HepG2 (cell line): Measurements from ENCODE around the gene ELOVL2. TPM values are rescaled to one million over a fixed set of nuclear protein-coding genes. Genes with fewer than 3 reads are reported as not detected.

ENCODE experiments used
- ATAC-seq: fragments of 200-7000 bp; cut with Tn5 transposase; 3 replicates; pipeline ENCODE4 v1.9.1; 2020; ENCODE audit warnings: mild to moderate bottlenecking, moderate library complexity
- BruUV-seq: library from RNA; stranded (reverse); fragments of 400-500 nt; replicated peaks from 2 replicates; lab custom pipeline; 2021; lab: Mats Ljungman, UMichigan
- CTCF ChIA-PET: fragments of 300-600 bp; formaldehyde crosslinking; extraction: SDS; loops from one replicate; lab custom pipeline; 2021; ENCODE audit warnings: low total read pairs, inconsistent platforms, low intra/inter-chr PET ratio; lab: Yijun Ruan, JAX
- POLR2A ChIA-PET: fragments of 350-600 bp; sonication (Branson Sonifier 250); formaldehyde crosslinking; loops from one replicate; lab custom pipeline; 2020; ENCODE audit warnings: antibody characterized with exemption, inconsistent platforms; lab: Yijun Ruan, JAX
- DNase-seq: peaks from one replicate; pipeline ENCODE4 v3.0.0-alpha.2; 2015; ENCODE audit warnings: low spot score
- FAIRE-seq: peaks from 3 replicates; lab custom pipeline; 2011; peaks lifted over from hg19 to GRCh38; lab: Jason Lieb, UNC
- H2AFZ ChIP-seq: one replicate; pipeline ENCODE4 v1.6.1; 2011; ENCODE audit warnings: low read length, inconsistent platforms
- H3K27ac ChIP-seq: fragments of 300-600 bp; 3 replicates; pipeline ENCODE4 v1.8.0; 2011; ENCODE audit warnings: mixed run types, mild to moderate bottlenecking, mixed read lengths, low read length, inconsistent platforms; ENCODE audit not compliant: insufficient read depth; ENCODE audit errors: extremely low read length
- H3K27me3 ChIP-seq, 2 experiments: fragments of 200-600 bp in 1 of 2; 2 replicates in 1 of 2; 3 replicates in 1 of 2; pipeline versions ENCODE4 v1.6.0 to v1.8.0; 2011; ENCODE audit warnings: low read length in 2 of 2, mild to moderate bottlenecking in 2 of 2, moderate library complexity in 2 of 2, inconsistent platforms in 1 of 2; ENCODE audit not compliant: insufficient read depth in 2 of 2, control insufficient read depth in 1 of 2
- H3K36me3 ChIP-seq, 2 experiments: fragments of 200-600 bp in 1 of 2; replicated peaks in 1 of 2; 2 replicates in 1 of 2; 3 replicates in 1 of 2; pipeline versions ENCODE4 v1.5.1 to v1.8.0; 2011; ENCODE audit warnings: low read length in 2 of 2, inconsistent platforms in 1 of 2; ENCODE audit not compliant: insufficient read depth in 2 of 2, control insufficient read depth in 1 of 2
- H3K4me1 ChIP-seq: 2 replicates; pipeline ENCODE4 v1.5.1; 2012; ENCODE audit warnings: low read length, inconsistent platforms; ENCODE audit not compliant: insufficient read depth
- H3K4me2 ChIP-seq: 2 replicates; pipeline ENCODE4 v1.6.0; 2011; ENCODE audit warnings: low read depth, low read length, inconsistent platforms
- H3K4me3 ChIP-seq, 3 experiments: fragments of 200-600 bp in 1 of 3; sonication (generic), shearing (Covaris generic) in 1 of 3; replicated peaks in 1 of 3; 2 replicates each; pipeline ENCODE4 v1.5.1; 2011 to 2016; ENCODE audit warnings: low read length in 3 of 3, inconsistent platforms in 2 of 3, low read depth in 2 of 3, mild to moderate bottlenecking in 2 of 3, control low read depth in 1 of 3, mixed read lengths in 1 of 3; ENCODE audit not compliant: insufficient read depth in 1 of 3
- H3K79me2 ChIP-seq: one replicate; pipeline ENCODE4 v1.6.1; 2011; ENCODE audit warnings: low read length, inconsistent platforms; ENCODE audit not compliant: insufficient read depth
- H3K9ac ChIP-seq: 2 replicates; pipeline ENCODE4 v1.6.0; 2011; ENCODE audit warnings: mild to moderate bottlenecking, low read depth, low read length, inconsistent platforms; ENCODE audit not compliant: insufficient read depth
- H3K9me3 ChIP-seq: 2 replicates; pipeline ENCODE4 v1.5.1; 2012; ENCODE audit warnings: mild to moderate bottlenecking, low read length
- H4K20me1 ChIP-seq: 2 replicates; pipeline ENCODE4 v1.6.0; 2011; ENCODE audit warnings: inconsistent platforms, mild to moderate bottlenecking, low read length, moderate library complexity; ENCODE audit not compliant: insufficient read depth
- ATF4 ChIP-seq, 2 experiments: fragments of 450-650 bp in 1 of 2; sonication (generic) in 1 of 2; formaldehyde crosslinking; IDR thresholded peaks; 2 replicates each; pipeline versions ENCODE4 v1.5.0 to v1.8.0; 2020 to 2022; ENCODE audit warnings: mild to moderate bottlenecking in 1 of 2, missing genetic modification reagents in 1 of 2
- GRHL1 ChIP-seq: sonication (generic); formaldehyde crosslinking; conservative IDR thresholded peaks from 2 replicates; pipeline ENCODE4 v1.8.0; 2022; ENCODE audit warnings: missing genetic modification reagents
- KDM1A ChIP-seq: IDR thresholded peaks from 2 replicates; pipeline ENCODE4 v1.6.1; 2016; ENCODE audit warnings: missing compliant biosample characterization
- NR2F6 ChIP-seq, 2 experiments: IDR thresholded peaks; 2 replicates each; pipeline ENCODE4 v1.6.1; 2016; ENCODE audit warnings: antibody characterized with exemption in 1 of 2, mild to moderate bottlenecking in 1 of 2
- RBM22 ChIP-seq: fragments of 200-400 bp; formaldehyde crosslinking; optimal IDR thresholded peaks from 2 replicates; pipeline ENCODE3; 2017; ENCODE audit warnings: mild to moderate bottlenecking, low read length, moderate library complexity
- ZNF124 ChIP-seq: sonication (generic); formaldehyde crosslinking; IDR thresholded peaks from 2 replicates; pipeline ENCODE4 v1.4.0; 2020; ENCODE audit warnings: missing genetic modification reagents
- ZNF501 ChIP-seq: sonication (generic); formaldehyde crosslinking; IDR thresholded peaks from 2 replicates; pipeline ENCODE4 v1.5.1; 2020; ENCODE audit warnings: mild to moderate bottlenecking, moderate library complexity, missing genetic modification reagents
- ZNF619 ChIP-seq: sonication (generic); formaldehyde crosslinking; IDR thresholded peaks from 2 replicates; pipeline ENCODE4 v1.4.0; 2020; ENCODE audit warnings: mild to moderate bottlenecking, missing genetic modification reagents
- ZNF629 ChIP-seq: sonication (generic); formaldehyde crosslinking; conservative IDR thresholded peaks from 2 replicates; pipeline ENCODE4 v1.5.0; 2020; ENCODE audit warnings: missing genetic modification reagents
- ZNF737 ChIP-seq: sonication (generic); formaldehyde crosslinking; IDR thresholded peaks from 2 replicates; pipeline ENCODE4 v1.5.0; 2020; ENCODE audit warnings: missing genetic modification reagents, mild to moderate bottlenecking, borderline replicate concordance
- WGBS: methylation state at CpG from one replicate; pipeline ENCODE4 v1.1.6; 2017; ENCODE audit warnings: low lambda C conversion rate; 5-methylcytosine and 5-hydroxymethylcytosine counted together
- in situ Hi-C: cut with HindIII; loops from 2 replicates; pipeline ENCODE4 v1.10.0; 2017; ENCODE audit warnings: low pct_unique_long_range_greater_than_20kb; ENCODE audit not compliant: extremely low pct_ligation_motif_present
- intact Hi-C: fragments of 100-400 bp; cut with micrococcal nuclease; formaldehyde crosslinking; loops from one replicate; pipeline ENCODE4 v1.10.0; 2022; ENCODE audit not compliant: unreplicated experiment
- polyA plus RNA-seq, 8 experiments: library from polyadenylated mRNA; depleted of rRNA in 3 of 8; stranded (reverse) in 7 of 8; unstranded in 1 of 8; fragments of >200 nt; fragmentation: Illumina TruSeq in 4 of 8; extraction: Trizol in 4 of 8; gene quantifications; 2 replicates each; pipeline versions ENCODE4 v1.2.1 to v1.2.3, GENCODE V29; 2011 to 2016; ENCODE audit warnings: low read depth in 4 of 8, missing spikeins in 1 of 8, mixed read lengths in 1 of 8; ENCODE audit not compliant: insufficient read depth in 1 of 8
- total RNA-seq, 5 experiments: library from RNA; depleted of rRNA; stranded (reverse); fragments of >200 nt; fragmentation: Illumina TruSeq; extraction: Trizol; gene quantifications; 2 replicates each; pipeline ENCODE4 v1.2.3, GENCODE V29; 2016; ENCODE audit warnings: low read depth in 1 of 5
- TF ChIP-seq, protein P1 (sequence below): sonication (generic); formaldehyde crosslinking; IDR thresholded peaks from 2 replicates; pipeline ENCODE4 v1.5.0; 2020; ENCODE audit warnings: missing genetic modification reagents

ELOVL2 gene
- total and polyA plus RNA-seq, 2 of the 13 experiments (the other 11 are each of a cell fraction or from before 2014, with no cell fraction given): 43.6 to 65.4 TPM

DNA sequence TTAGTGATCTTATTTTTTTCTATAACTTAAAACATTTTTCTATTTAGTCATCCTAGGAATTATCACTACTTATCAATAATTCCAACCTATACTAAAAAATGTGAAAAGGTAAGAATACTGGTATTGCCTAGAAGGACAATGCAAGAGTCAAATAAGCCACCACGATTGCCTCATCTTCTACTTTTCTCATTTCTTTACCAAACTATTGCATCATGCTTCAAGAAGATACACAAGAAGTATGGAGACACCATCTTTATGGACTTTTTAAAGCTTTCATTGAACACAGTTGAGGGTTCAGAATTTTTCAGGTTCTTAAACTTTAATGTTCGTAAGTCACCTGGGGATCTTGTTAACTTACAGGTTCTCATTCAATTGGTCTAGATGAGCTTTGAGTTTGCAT lies 25.9 kb downstream of the ELOVL2 start (continued):
- TF ChIP-seq ZNF619 (CRISPR knock-in tag) (no peak), ZNF124 (CRISPR knock-in tag) (no peak), NR2F6 (IDR thresholded peaks at IDR 0.05) (peak; percentile 23; the same call in 1 of the 2 replicates), NR2F6 (CRISPR knock-in tag; IDR thresholded peaks at IDR 0.05) (0 out of 2 replicates have a peak, but pooled peaks have one; percentile 17), ATF4 (CRISPR knock-in tag; IDR thresholded peaks at IDR 0.05) (peak; percentile 83 to 92), GRHL1 (CRISPR knock-in tag) (no peak), RBM22 (no peak), ZNF501 (CRISPR knock-in tag) (no peak)
- TF ChIP-seq, protein P1, sequence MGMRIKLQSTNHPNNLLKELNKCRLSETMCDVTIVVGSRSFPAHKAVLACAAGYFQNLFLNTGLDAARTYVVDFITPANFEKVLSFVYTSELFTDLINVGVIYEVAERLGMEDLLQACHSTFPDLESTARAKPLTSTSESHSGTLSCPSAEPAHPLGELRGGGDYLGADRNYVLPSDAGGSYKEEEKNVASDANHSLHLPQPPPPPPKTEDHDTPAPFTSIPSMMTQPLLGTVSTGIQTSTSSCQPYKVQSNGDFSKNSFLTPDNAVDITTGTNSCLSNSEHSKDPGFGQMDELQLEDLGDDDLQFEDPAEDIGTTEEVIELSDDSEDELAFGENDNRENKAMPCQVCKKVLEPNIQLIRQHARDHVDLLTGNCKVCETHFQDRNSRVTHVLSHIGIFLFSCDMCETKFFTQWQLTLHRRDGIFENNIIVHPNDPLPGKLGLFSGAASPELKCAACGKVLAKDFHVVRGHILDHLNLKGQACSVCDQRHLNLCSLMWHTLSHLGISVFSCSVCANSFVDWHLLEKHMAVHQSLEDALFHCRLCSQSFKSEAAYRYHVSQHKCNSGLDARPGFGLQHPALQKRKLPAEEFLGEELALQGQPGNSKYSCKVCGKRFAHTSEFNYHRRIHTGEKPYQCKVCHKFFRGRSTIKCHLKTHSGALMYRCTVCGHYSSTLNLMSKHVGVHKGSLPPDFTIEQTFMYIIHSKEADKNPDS: no peak

GRCh38 chr6:11017090-11017489 lies 27.0 kb downstream of the ELOVL2 start:
- H3K4me2 ChIP-seq: no peak overlapping the region
- ChIA-PET CTCF (no interaction called here), POLR2A (interaction anchor here (1.5 to 2.2 kb wide), 2 partner anchors 11 to 60 kb away, joined by 4 to 5 read pairs; no protein-coding TSS in a partner anchor)
- in situ Hi-C loops: no loop called here
- peaks cover 77% of the 10 kb centered on the region for H3K4me1 ChIP-seq
- intact Hi-C loops: no loop called here
- no peak overlapping the region for H3K9ac ChIP-seq
- H2AFZ ChIP-seq: no peak overlapping the region
- H3K9me3 ChIP-seq: no peaks in the 10 kb centered on the region
- H3K36me3 ChIP-seq: peaks cover 0 to 5% of the 10 kb centered on the region in 2 experiments; a peak in 3 of 5 replicates
- H3K27me3 ChIP-seq: no peaks in the 10 kb centered on the region
- BruUV-seq: no TSS peak
- DNase-seq (no peak), FAIRE-seq (no peak), ATAC-seq (no peak)
- H3K4me3 ChIP-seq: no peak overlapping the region
- H3K27ac ChIP-seq: no peak overlapping the region
- H3K79me2 ChIP-seq: peaks cover 66% of the 10 kb centered on the region
- 95% methylated on average over 3 of the region's 3 CpGs for WGBS
- no peaks in the 10 kb centered on the region for H4K20me1 ChIP-seq
- no peak for TF ChIP-seq ZNF737 (CRISPR knock-in tag)
- TF ChIP-seq KDM1A (CRISPR knock-in tag): peak; percentile 56; the same call in 1 of the 2 replicates
- peak; percentile 78 for TF ChIP-seq ZNF629 (CRISPR knock-in tag)
